BE2C (cell line): ENCODE data around the gene ITCH.
"Not testable (repeated sequence)": the region's sequence is repeated elsewhere in the genome, so short reads cannot be mapped to it uniquely, and the experiment has no call there.

Experiments
- DNase-seq: peaks from one replicate; pipeline ENCODE4 v3.0.0-alpha.2; 2020
- H3K27me3 ChIP-seq: fragments of 250-450 bp; sonication (Bioruptor Pico); 2 replicates; pipeline ENCODE4 v1.5.1; 2020; ENCODE audit warnings: mild to moderate bottlenecking
- H3K36me3 ChIP-seq: fragments of 250-450 bp; sonication (Bioruptor Pico); 2 replicates; pipeline ENCODE4 v1.5.1; 2020; ENCODE audit warnings: mild to moderate bottlenecking
- H3K4me1 ChIP-seq: fragments of 250-450 bp; sonication (Bioruptor Pico); 2 replicates; pipeline ENCODE4 v1.5.1; 2020
- H3K4me3 ChIP-seq: 2 replicates; pipeline ENCODE4 v1.5.1; 2011; ENCODE audit warnings: low read depth, low read length
- H3K9me3 ChIP-seq: fragments of 250-450 bp; sonication (Bioruptor Pico); 2 replicates; pipeline ENCODE4 v1.5.1; 2020
- TF ChIP-seq, protein P1 (sequence below): IDR thresholded peaks from 2 replicates; pipeline ENCODE4 v1.5.1; 2012; ENCODE audit warnings: mild to moderate bottlenecking, low read depth, low read length

Gene ITCH

DNA sequence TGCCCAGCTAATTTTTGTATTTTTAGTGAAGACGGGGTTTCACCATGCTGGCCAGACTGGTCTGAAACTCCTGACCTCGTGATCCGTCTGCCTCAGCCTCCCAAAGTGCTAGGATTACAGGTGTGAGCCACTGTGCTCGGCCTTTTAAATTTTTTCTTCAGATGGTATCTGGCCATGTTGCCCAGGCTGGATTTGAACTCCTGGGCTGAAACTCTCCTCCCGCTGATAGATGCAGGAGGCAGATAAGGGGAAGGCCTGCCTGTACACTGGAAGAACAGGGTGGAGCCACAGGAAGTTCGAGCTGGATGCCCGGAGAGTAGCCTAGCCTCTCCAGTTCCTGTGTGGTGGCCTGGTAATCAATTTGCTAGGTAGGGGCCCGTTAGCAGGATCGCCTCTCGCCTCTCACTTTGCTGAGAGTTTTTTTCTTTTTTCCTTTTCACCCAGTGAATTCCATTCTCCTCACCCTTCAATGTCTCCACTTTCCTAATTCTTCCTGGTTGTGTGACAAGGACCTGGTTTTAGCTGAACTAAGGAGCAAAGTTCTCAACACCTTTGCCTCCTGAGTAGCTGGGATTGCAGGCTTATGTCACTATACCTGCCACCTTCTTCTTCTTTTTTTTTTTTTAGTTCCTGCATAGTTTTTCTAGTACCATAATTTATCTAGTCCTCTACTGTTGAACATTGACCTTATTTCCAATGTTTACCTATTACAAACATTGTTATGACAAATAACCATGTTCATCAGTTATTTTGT, 19.4 kb upstream of the ITCH start:
- H3K4me3 ChIP-seq: no peak overlapping the region
- TF ChIP-seq, protein P1, sequence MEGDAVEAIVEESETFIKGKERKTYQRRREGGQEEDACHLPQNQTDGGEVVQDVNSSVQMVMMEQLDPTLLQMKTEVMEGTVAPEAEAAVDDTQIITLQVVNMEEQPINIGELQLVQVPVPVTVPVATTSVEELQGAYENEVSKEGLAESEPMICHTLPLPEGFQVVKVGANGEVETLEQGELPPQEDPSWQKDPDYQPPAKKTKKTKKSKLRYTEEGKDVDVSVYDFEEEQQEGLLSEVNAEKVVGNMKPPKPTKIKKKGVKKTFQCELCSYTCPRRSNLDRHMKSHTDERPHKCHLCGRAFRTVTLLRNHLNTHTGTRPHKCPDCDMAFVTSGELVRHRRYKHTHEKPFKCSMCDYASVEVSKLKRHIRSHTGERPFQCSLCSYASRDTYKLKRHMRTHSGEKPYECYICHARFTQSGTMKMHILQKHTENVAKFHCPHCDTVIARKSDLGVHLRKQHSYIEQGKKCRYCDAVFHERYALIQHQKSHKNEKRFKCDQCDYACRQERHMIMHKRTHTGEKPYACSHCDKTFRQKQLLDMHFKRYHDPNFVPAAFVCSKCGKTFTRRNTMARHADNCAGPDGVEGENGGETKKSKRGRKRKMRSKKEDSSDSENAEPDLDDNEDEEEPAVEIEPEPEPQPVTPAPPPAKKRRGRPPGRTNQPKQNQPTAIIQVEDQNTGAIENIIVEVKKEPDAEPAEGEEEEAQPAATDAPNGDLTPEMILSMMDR: no peak
- no peaks in the 10 kb centered on the region for H3K36me3 ChIP-seq
- no peaks in the 10 kb centered on the region for H3K27me3 ChIP-seq
- DNase-seq: no peak
- H3K4me1 ChIP-seq: no peaks in the 10 kb centered on the region
- no peaks in the 10 kb centered on the region for H3K9me3 ChIP-seq

DNA sequence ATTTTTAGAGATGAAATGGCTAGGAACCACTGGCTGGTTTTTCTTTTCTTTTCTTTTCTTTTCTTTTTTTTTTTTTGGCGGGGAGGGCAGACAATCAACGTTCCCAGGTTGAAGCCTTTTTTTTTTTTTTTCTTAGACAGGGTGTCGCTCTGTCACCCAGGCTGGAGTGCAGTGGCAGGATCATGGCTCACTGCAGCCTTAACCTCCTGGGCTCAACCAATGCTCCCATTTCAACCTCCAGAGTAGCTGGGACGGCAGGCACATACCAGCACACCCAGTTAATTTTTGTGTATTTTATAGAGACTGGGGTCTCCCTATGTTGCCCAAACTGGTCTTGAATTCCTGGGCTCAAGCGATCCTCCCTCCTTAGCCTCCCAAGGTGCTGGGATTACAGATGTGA, 18.8 kb upstream of the ITCH start:
- TF ChIP-seq, protein P1: no peak
- no peak for DNase-seq
- Histone ChIP-seq H3K36me3 (no peaks in the 10 kb centered on the region), H3K27me3 (no peaks in the 10 kb centered on the region), H3K4me3 (no peak overlapping the region), H3K4me1 (no peaks in the 10 kb centered on the region), H3K9me3 (no peaks in the 10 kb centered on the region)

DNA sequence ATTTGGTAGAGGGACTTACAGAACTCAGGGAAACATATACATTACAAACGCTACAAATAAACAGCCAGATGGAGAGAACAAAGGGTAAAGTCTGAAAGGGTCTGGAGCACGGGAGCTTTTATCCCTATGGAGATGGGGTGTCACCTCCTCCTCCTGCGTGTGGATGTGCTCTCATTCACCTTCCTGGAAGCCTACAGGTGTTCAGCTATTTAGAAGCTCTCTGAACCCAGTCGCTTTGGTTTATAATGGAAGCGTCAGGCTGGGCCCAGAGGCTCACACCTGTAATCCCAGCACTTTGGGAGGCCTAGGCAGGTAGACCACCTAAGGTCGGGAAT, 17.7 kb upstream of the ITCH start:
- DNase-seq: no peak
- H3K36me3 ChIP-seq: no peaks in the 10 kb centered on the region
- no peaks in the 10 kb centered on the region for H3K9me3 ChIP-seq
- H3K4me1 ChIP-seq: no peaks in the 10 kb centered on the region
- no peak overlapping the region for H3K4me3 ChIP-seq
- no peaks in the 10 kb centered on the region for H3K27me3 ChIP-seq
- TF ChIP-seq, protein P1: no peak

DNA sequence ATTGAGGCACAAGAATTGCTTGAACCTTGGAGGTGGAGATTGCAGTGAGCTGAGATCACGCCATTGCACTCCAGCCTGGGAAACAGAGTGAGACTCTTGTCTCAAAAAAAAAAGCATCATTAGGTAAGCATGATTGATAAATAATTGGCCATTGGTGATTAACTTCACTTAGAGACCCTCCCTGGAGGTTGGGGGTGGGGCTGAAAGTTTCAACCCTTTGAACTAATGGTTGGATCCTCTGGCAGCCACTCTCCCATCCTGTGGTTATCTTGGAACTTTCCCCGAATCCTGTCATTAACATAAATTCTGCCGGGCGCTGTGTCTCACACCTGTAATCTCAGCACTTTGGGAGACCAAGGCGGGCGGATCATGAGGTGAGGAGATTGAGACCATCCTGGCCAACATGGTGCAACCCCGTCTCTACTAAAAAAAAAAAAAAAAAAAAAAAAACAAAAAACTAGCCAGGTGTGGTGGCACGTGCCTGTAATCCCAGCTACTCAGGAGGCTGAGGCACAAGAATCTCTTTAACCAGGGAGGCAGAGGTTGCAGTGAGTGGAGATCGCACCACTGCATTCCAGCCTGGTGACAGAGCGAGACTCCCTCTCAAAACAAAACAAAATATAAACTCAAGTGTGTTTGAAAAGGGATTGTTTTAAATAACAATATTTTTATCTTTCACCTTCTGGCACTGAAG, 17.1 kb upstream of the ITCH start:
- H3K4me3 ChIP-seq, DNase-seq, H3K9me3 ChIP-seq, H3K36me3 ChIP-seq, H3K27me3 ChIP-seq, H3K4me1 ChIP-seq: not testable (repeated sequence)

DNA sequence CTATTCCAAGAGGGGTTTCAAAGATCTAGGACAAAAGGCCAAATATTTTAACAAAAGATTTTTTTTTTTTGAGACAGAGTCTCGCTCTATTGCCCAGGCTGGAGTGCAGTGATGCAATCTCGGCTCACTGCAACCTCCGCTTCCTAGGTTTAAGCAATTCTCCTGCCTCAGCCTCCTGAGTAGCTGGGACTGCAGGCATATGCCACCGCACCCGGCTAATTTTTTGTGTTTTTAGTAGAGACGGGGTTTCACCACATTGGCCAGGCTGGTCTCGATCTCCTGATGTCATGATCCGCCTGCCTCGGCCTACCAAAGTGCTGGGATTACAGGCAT, 16.6 kb upstream of the ITCH start:
- not testable (repeated sequence) for H3K4me3 ChIP-seq, H3K36me3 ChIP-seq, H3K27me3 ChIP-seq, H3K4me1 ChIP-seq, H3K9me3 ChIP-seq, DNase-seq

DNA sequence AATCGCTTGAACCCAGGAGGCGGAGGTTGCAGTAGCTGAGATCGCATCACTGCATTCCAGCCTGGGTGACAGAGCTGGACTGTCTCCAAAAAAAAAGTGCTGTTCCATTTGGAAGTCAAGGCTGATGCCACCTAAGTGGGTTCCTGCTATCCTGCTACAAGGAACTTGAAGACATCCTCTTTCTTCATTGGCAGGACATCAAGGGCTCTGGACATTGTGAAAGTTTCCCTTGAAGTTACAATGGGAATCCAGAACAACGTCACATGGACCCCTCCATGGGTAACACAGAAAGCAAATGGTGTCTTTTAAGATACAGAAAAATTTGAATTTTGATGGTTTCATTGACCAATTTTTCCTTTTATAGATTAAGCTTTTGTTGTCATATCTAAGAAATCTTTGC, 15.5 kb upstream of the ITCH start:
- no peak for DNase-seq
- H3K4me3 ChIP-seq: no peak overlapping the region
- TF ChIP-seq, protein P1: no peak
- H3K36me3 ChIP-seq: no peaks in the 10 kb centered on the region
- H3K27me3 ChIP-seq: no peaks in the 10 kb centered on the region
- no peaks in the 10 kb centered on the region for H3K4me1 ChIP-seq
- H3K9me3 ChIP-seq: no peaks in the 10 kb centered on the region

DNA sequence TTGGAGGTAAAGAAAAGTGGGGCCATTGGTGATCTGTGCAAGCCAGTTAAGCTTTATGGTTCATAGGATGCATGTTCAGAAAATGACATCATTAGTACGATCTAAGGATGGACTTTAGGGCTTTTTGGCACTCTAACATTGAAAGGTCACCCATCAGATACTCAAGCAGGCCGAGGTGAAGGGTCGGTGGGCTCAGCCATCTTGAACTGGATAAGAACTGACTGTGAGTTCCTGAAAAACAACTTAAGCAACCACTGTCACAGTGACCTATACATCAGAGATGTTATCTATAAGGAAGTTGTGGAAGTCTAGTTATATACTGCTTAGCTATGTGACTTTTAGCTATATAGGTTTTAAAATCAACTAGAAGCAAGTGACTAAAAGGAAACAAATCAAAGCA, 13.0 kb upstream of the ITCH start:
- Histone ChIP-seq H3K9me3 (no peaks in the 10 kb centered on the region), H3K27me3 (no peaks in the 10 kb centered on the region), H3K4me3 (no peak overlapping the region), H3K4me1 (no peaks in the 10 kb centered on the region), H3K36me3 (no peaks in the 10 kb centered on the region)
- DNase-seq: no peak
- TF ChIP-seq, protein P1: no peak

DNA sequence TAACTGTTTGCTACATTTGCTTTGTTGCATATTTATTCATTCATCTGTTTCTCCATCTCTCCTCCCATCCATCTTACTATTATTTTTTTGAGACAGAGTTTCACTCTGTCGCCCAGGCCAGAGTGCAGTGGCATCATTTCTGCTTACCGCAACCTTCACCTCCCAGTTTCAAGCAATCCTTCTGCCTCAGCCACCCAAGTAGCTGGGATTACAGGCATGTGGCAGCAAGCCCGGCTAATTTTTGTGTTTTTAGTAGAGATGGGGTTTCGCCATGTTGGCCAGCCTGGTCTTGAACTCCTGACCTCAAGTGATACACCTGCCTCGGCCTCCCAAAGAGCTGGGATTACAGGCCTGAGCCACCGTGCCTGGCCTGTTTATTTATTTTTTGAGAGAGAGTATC, 9.6 kb upstream of the ITCH start:
- not testable (repeated sequence) for H3K36me3 ChIP-seq, H3K4me1 ChIP-seq, H3K27me3 ChIP-seq, DNase-seq, H3K9me3 ChIP-seq, H3K4me3 ChIP-seq
